IMR-90 (cell line): ENCODE measurements around the gene LMNTD2. TPM values are rescaled to one million over a fixed set of nuclear protein-coding genes. Genes with fewer than 3 reads are reported as not detected.

Source experiments
- ATAC-seq: fragments of 200-7000 bp; cut with Tn5 transposase; 2 replicates; pipeline ENCODE4 v1.9.1; 2020; ENCODE audit warnings: low read depth, mild to moderate bottlenecking, moderate library complexity
- BruUV-seq: library from RNA; stranded (reverse); fragments of 400-500 nt; replicated peaks from 2 replicates; lab custom pipeline; 2021; lab: Mats Ljungman, UMichigan
- CTCF ChIA-PET: fragments of 300-600 bp; formaldehyde crosslinking; extraction: SDS; loops from one replicate; lab custom pipeline; 2021; ENCODE audit warnings: antibody characterized with exemption; lab: Yijun Ruan, JAX
- POLR2A ChIA-PET: fragments of 300-600 bp; sonication (Branson Sonifier 250); formaldehyde crosslinking; loops from one replicate; lab custom pipeline; 2022; ENCODE audit warnings: antibody characterized with exemption; ENCODE audit not compliant: unreplicated experiment; lab: Charles Lee
- DNase-seq: peaks from one replicate; pipeline ENCODE4 v3.0.0; 2013
- H2AFZ ChIP-seq: replicated peaks from 2 replicates; pipeline ENCODE3; 2013; ENCODE audit warnings: low read length, mild to moderate bottlenecking; ENCODE audit not compliant: poor library complexity
- H2AK5ac ChIP-seq: 2 replicates; pipeline ENCODE4 v1.6.1; 2013; ENCODE audit warnings: low read depth, low read length, inconsistent platforms
- H2AK9ac ChIP-seq: replicated peaks from 2 replicates; pipeline ENCODE3; 2013; ENCODE audit warnings: mild to moderate bottlenecking, low read depth, low read length, moderate library complexity; ENCODE audit not compliant: poor library complexity
- H2BK120ac ChIP-seq: 2 replicates; pipeline ENCODE4 v1.6.1; 2013; ENCODE audit warnings: low read depth, low read length, inconsistent platforms
- H2BK15ac ChIP-seq: 3 replicates; pipeline ENCODE4 v1.6.1; 2013; ENCODE audit warnings: low read depth, low read length, inconsistent platforms
- H2BK20ac ChIP-seq: 2 replicates; pipeline ENCODE4 v1.6.1; 2013; ENCODE audit warnings: low read depth, mild to moderate bottlenecking, inconsistent platforms, low read length, moderate library complexity
- H2BK5ac ChIP-seq: 2 replicates; pipeline ENCODE4 v1.6.1; 2013; ENCODE audit warnings: mild to moderate bottlenecking, low read depth, low read length, inconsistent platforms; ENCODE audit not compliant: poor library complexity, severe bottlenecking
- H3K14ac ChIP-seq: replicated peaks from 2 replicates; pipeline ENCODE4 v1.6.1; 2013; ENCODE audit warnings: low read depth, low read length, inconsistent platforms
- H3K18ac ChIP-seq: 2 replicates; pipeline ENCODE4 v1.6.1; 2013; ENCODE audit warnings: low read depth, low read length, control low read depth
- H3K23ac ChIP-seq: 2 replicates; pipeline ENCODE4 v1.6.1; 2013; ENCODE audit warnings: low read depth, low read length, inconsistent platforms
- H3K27ac ChIP-seq: 2 replicates; pipeline ENCODE4 v1.5.1; 2013; ENCODE audit warnings: mild to moderate bottlenecking, control low read depth, low read length; ENCODE audit not compliant: insufficient read depth
- H3K27me3 ChIP-seq: 2 replicates; pipeline ENCODE4 v1.6.1; 2013; ENCODE audit warnings: low read length; ENCODE audit not compliant: control insufficient read depth, insufficient read depth
- H3K36me3 ChIP-seq: 2 replicates; pipeline ENCODE4 v1.6.1; 2013; ENCODE audit warnings: low read length, mixed read lengths; ENCODE audit not compliant: control insufficient read depth, insufficient read depth
- H3K4ac ChIP-seq: 2 replicates; pipeline ENCODE4 v1.6.1; 2013; ENCODE audit warnings: low read depth, low read length, inconsistent platforms
- H3K4me1 ChIP-seq: 2 replicates; pipeline ENCODE4 v1.6.1; 2013; ENCODE audit warnings: low read length, mixed read lengths; ENCODE audit not compliant: control insufficient read depth, insufficient read depth
- H3K4me2 ChIP-seq: 2 replicates; pipeline ENCODE4 v1.6.1; 2013; ENCODE audit warnings: low read depth, mild to moderate bottlenecking, control low read depth, low read length, moderate library complexity
- H3K4me3 ChIP-seq: 2 replicates; pipeline ENCODE4 v1.5.1; 2013; ENCODE audit warnings: low read depth, mild to moderate bottlenecking, control low read depth, low read length, moderate library complexity; ENCODE audit not compliant: insufficient read depth
- H3K56ac ChIP-seq: 2 replicates; pipeline ENCODE4 v1.6.1; 2013; ENCODE audit warnings: low read length, inconsistent platforms; ENCODE audit not compliant: insufficient read depth; ENCODE audit errors: extremely low read depth
- H3K79me1 ChIP-seq, 2 experiments: 2 replicates each; pipeline ENCODE4 v1.6.1; 2013; ENCODE audit warnings: low read length in 2 of 2, inconsistent platforms in 1 of 2, low read depth in 1 of 2
- H3K9ac ChIP-seq: 2 replicates; pipeline ENCODE4 v1.6.1; 2013; ENCODE audit warnings: low read depth, low read length, control low read depth
- H3K9me1 ChIP-seq: 2 replicates; pipeline ENCODE4 v1.6.1; 2013; ENCODE audit warnings: low read length, inconsistent platforms; ENCODE audit not compliant: insufficient read depth
- H3K9me3 ChIP-seq: 2 replicates; pipeline ENCODE4 v1.6.1; 2013; ENCODE audit warnings: low read length; ENCODE audit not compliant: control insufficient read depth, insufficient read depth
- H4K20me1 ChIP-seq: 2 replicates; pipeline ENCODE4 v1.6.1; 2013; ENCODE audit warnings: low read length, inconsistent platforms; ENCODE audit not compliant: insufficient read depth
- H4K5ac ChIP-seq: 2 replicates; pipeline ENCODE4 v1.6.1; 2013; ENCODE audit warnings: mild to moderate bottlenecking, low read depth, low read length, control low read depth
- H4K8ac ChIP-seq, 2 experiments: 2 replicates each; pipeline ENCODE4 v1.6.1; 2013; ENCODE audit warnings: low read depth in 2 of 2, low read length in 2 of 2, control low read depth in 1 of 2, inconsistent platforms in 1 of 2
- H4K91ac ChIP-seq: 2 replicates; pipeline ENCODE4 v1.6.1; 2013; ENCODE audit warnings: low read depth, low read length, inconsistent platforms; ENCODE audit not compliant: insufficient read depth
- BHLHE40 ChIP-seq: fragments of 150-350 bp; IDR thresholded peaks from 2 replicates; pipeline ENCODE4 v1.6.1; 2016; ENCODE audit warnings: mild to moderate bottlenecking, low read depth, low read length
- CTCF ChIP-seq: conservative IDR thresholded peaks from 2 replicates; pipeline ENCODE4 v1.5.1; 2012; ENCODE audit warnings: mild to moderate bottlenecking, low read depth, low read length, improper control_type of control experiment
- MAFK ChIP-seq: IDR thresholded peaks from 2 replicates; pipeline ENCODE4 v1.6.1; 2012; ENCODE audit warnings: low read depth, low read length, improper control_type of control experiment
- MAZ ChIP-seq: IDR thresholded peaks from 2 replicates; pipeline ENCODE4 v1.6.1; 2012; ENCODE audit warnings: low read depth, mild to moderate bottlenecking, low read length, improper control_type of control experiment, moderate library complexity, borderline replicate concordance
- RAD21 ChIP-seq: IDR thresholded peaks from 2 replicates; pipeline ENCODE4 v1.6.1; 2012; ENCODE audit warnings: low read length, improper control_type of control experiment
- WGBS, 2 experiments: methylation state at CpG; one replicate each; pipeline versions ENCODE4 v1.1.5 to v1.1.7; 2013; ENCODE audit warnings: missing lambda C conversion rate in 2 of 2; ENCODE audit not compliant: insufficient read length in 1 of 2; ENCODE audit errors: extremely low coverage in 2 of 2; 5-methylcytosine and 5-hydroxymethylcytosine counted together
- dilution Hi-C: fragments of 300-500 bp; cut with HindIII; formaldehyde crosslinking; loops from one replicate; pipeline ENCODE4 v1.14.3; 2018; ENCODE audit warnings: low sequenced_read_pairs; ENCODE audit not compliant: unreplicated experiment
- in situ Hi-C: fragments of 300-500 bp; cut with MboI; formaldehyde crosslinking; loops from 3 replicates; pipeline ENCODE4 v1.14.3; 2019; ENCODE audit warnings: low sequenced_read_pairs, inconsistent platforms, mixed read lengths
- intact Hi-C: fragments of 100-400 bp; cut with micrococcal nuclease; formaldehyde crosslinking; loops from 2 replicates; pipeline ENCODE4 v1.10.0; 2022
- polyA plus RNA-seq, 3 experiments: library from polyadenylated mRNA; depleted of rRNA; stranded (reverse); fragments of >200 nt; gene quantifications; 2 replicates each; pipeline ENCODE4 v1.2.3, GENCODE V29; 2012; ENCODE audit warnings: low replicate concordance in 1 of 3
- total RNA-seq: library from RNA; depleted of rRNA; stranded (reverse); fragments of >200 nt; gene quantifications from 2 replicates; pipeline ENCODE4 v1.2.3, GENCODE V29; 2012

Gene LMNTD2
- total and polyA plus RNA-seq, 2 of the 4 experiments (the other 2 are of a cell fraction) = 0.18 to 1.3 TPM

- Histone ChIP-seq H2AK5ac (no peak overlapping the region), H2BK15ac (no peak overlapping the region), H2AK9ac (no peak overlapping the region), H3K4me3 (no peak overlapping the region), H3K79me1 (peaks cover 9 to 51% of the 10 kb centered on the region in 2 experiments), H2BK120ac (no peak overlapping the region), H3K9me1 (peaks cover 21% of the 10 kb centered on the region), H3K4ac (no peak overlapping the region), H3K27ac (no peak overlapping the region), H3K56ac (no peak overlapping the region), H3K14ac (no peak overlapping the region), H4K5ac (no peak overlapping the region), H3K27me3 (no peaks in the 10 kb centered on the region), H4K8ac (no peak overlapping the region), H3K18ac (no peak overlapping the region), H3K4me2 (no peak overlapping the region), H4K20me1 (peaks cover 71% of the 10 kb centered on the region), H3K23ac (0 out of 2 replicates have a peak overlapping the region, but pooled peaks have one; percentile 24), H2AFZ (no peak overlapping the region), H3K4me1 (peaks cover 12% of the 10 kb centered on the region), H3K36me3 (peaks cover 20% of the 10 kb centered on the region), H3K9ac (no peak overlapping the region), H4K91ac (no peak overlapping the region), H2BK20ac (no peak overlapping the region), H3K9me3 (no peaks in the 10 kb centered on the region), H2BK5ac (no peak overlapping the region)
- no TSS peak for BruUV-seq
- ChIA-PET CTCF (no interaction called here), POLR2A (no interaction called here)
- intact Hi-C loops = no loop called here
- 89% methylated on average over 5 of the region's 20 CpGs; no CpG with 5 or more reads in 1 of the 2 experiments for WGBS, 2 experiments
- DNase-seq (peak; percentile 25), ATAC-seq (no peak)
- TF ChIP-seq MAFK = no peak
- no peak for TF ChIP-seq RAD21
- TF ChIP-seq BHLHE40 = no peak
- TF ChIP-seq MAZ = no peak
- no peak for TF ChIP-seq CTCF
- in situ Hi-C loops = no loop called here
- dilution Hi-C loops = no loop called here
Measured at GRCh38 chr11:579830-580601, 19.5 kb upstream of the LMNTD2 start.
